Ishikawa (cell line): ENCODE measurements around the gene TJP1.

Source experiments
- CREB1 ChIP-seq: IDR thresholded peaks from 2 replicates; pipeline ENCODE4 v1.6.1; 2012; ENCODE audit warnings: low read depth
- EP300 ChIP-seq: IDR thresholded peaks from 2 replicates; pipeline ENCODE4 v1.6.1; 2012; ENCODE audit warnings: borderline replicate concordance
- NFIC ChIP-seq: IDR thresholded peaks from 2 replicates; pipeline ENCODE4 v1.6.1; 2012
- RAD21 ChIP-seq: IDR thresholded peaks from 2 replicates; pipeline ENCODE4 v1.6.1; 2012; ENCODE audit warnings: low read depth
- TAF1 ChIP-seq: IDR thresholded peaks from 2 replicates; pipeline ENCODE4 v1.6.1; 2012; ENCODE audit warnings: low read depth, mild to moderate bottlenecking
- TCF12 ChIP-seq: IDR thresholded peaks from 2 replicates; pipeline ENCODE4 v1.6.1; 2012; ENCODE audit warnings: low read depth

GRCh38 chr15:29773000-29773399 lies 49.3 kb downstream of the TJP1 start:
- TF ChIP-seq TCF12 (no peak), RAD21 (no peak), TAF1 (no peak), CREB1 (no peak), NFIC (no peak), EP300 (no peak)
